ENCODE results near the gene PCCA. TPM values are rescaled to one million over a fixed set of nuclear protein-coding genes. Genes with fewer than 3 reads are reported as not detected.

PCCA gene
- total and polyA plus RNA-seq, 2 donors (not counting 3 experiments of a cell fraction or from before 2014, with no cell fraction given): 5.7 to 20.2 TPM

- TF ChIP-seq MYC (IDR thresholded peaks at IDR 0.05; ENCODE audit: low read depth, low read length) (no peak), POLR2A (IDR thresholded peaks at IDR 0.05; ENCODE audit: low read depth, low read length) (no peak), EZH2 (IDR thresholded peaks at IDR 0.05; ENCODE audit: borderline replicate concordance, low read depth, low read length, severe bottlenecking) (no peak), FOS (IDR thresholded peaks at IDR 0.05; ENCODE audit: borderline replicate concordance, insufficient read depth, low read length) (no peak), GATA2 (IDR thresholded peaks at IDR 0.05; ENCODE audit: insufficient read depth, insufficient read length, low read depth, low read length) (no peak), CTCF (IDR thresholded peaks at IDR 0.05; ENCODE audit: extremely low read depth in 1 of 2, insufficient read depth in 1 of 2, low read depth in 1 of 2, low read length in 2 of 2) (no peak), JUN (IDR thresholded peaks at IDR 0.05; ENCODE audit: borderline replicate concordance, insufficient read depth, insufficient read length, low read depth) (no peak), MAX (IDR thresholded peaks at IDR 0.05; ENCODE audit: insufficient read depth, insufficient read length) (no peak), POLR2AphosphoS5 (IDR thresholded peaks at IDR 0.05; ENCODE audit: insufficient read depth, low read depth, low read length) (no peak)
- POLR2A ChIA-PET: no interaction called here
- no peak overlapping the region for H2AFZ ChIP-seq (ENCODE audit: low read depth, low read length)
Measured at GRCh38 chr13:100115693-100116254, 26.9 kb downstream of the PCCA start.

More at GRCh38 chr13:100115693-100116254, 26.9 kb downstream of the PCCA start:
- Histone ChIP-seq H3K27me3 (ENCODE audit: control insufficient read depth in 2 of 2, insufficient read depth in 2 of 2, low read length in 2 of 2) (no peaks in the 10 kb centered on the region), H3K79me2 (ENCODE audit: control insufficient read depth, insufficient read depth, low read length) (no peaks in the 10 kb centered on the region), H3K9me1 (replicated peaks; ENCODE audit: control insufficient read depth, extremely low read depth, insufficient read depth, low read length) (no peaks in the 10 kb centered on the region), H3K9me3 (replicated peaks; ENCODE audit: control insufficient read depth, insufficient read depth, low read length) (no peaks in the 10 kb centered on the region), H3K27ac (ENCODE audit: insufficient read depth, low read depth, low read length) (no peak overlapping the region), H3K9ac (replicated peaks; ENCODE audit: extremely low read depth, insufficient read depth, low read length) (no peak overlapping the region), H3K4me3 (replicated peaks in 1 of 3; ENCODE audit: insufficient read depth in 1 of 3, low read depth in 1 of 3, low read length in 3 of 3) (no peak overlapping the region), H3K36me3 (ENCODE audit: control insufficient read depth in 2 of 2, extremely low read depth in 1 of 2, insufficient read depth in 2 of 2, low read length in 2 of 2) (no peaks in the 10 kb centered on the region), H4K20me1 (replicated peaks; ENCODE audit: control insufficient read depth, extremely low read depth, insufficient read depth, low read length) (no peaks in the 10 kb centered on the region), H3K4me2 (ENCODE audit: insufficient read depth, low read length) (no peak overlapping the region), H3K4me1 (ENCODE audit: control insufficient read depth, extremely low read depth, insufficient read depth, low read length) (no peaks in the 10 kb centered on the region)
- no peak for FAIRE-seq
- DNase-seq (ENCODE audit: low read depth, low spot score): no peak
- CTCF ChIA-PET: no interaction called here
- intact Hi-C loops (cut with micrococcal nuclease) (no loop called here), dilution Hi-C loops (cut with MboI; ENCODE audit: extremely low pct_ligation_motif_present, low sequenced_read_pairs) (no loop called here)
- BruUV-seq (replicated peaks): no TSS peak
